IMR-90 (cell line): ENCODE results near the gene ZSWIM8. TPM values are rescaled to one million over a fixed set of nuclear protein-coding genes. Genes with fewer than 3 reads are reported as not detected.

ENCODE experiments used
- ATAC-seq: fragments of 200-7000 bp; cut with Tn5 transposase; 2 replicates; pipeline ENCODE4 v1.9.1; 2020; ENCODE audit warnings: low read depth, mild to moderate bottlenecking, moderate library complexity
- BruUV-seq: library from RNA; stranded (reverse); fragments of 400-500 nt; replicated peaks from 2 replicates; lab custom pipeline; 2021; lab: Mats Ljungman, UMichigan
- CTCF ChIA-PET: fragments of 300-600 bp; formaldehyde crosslinking; extraction: SDS; loops from one replicate; lab custom pipeline; 2021; ENCODE audit warnings: antibody characterized with exemption; lab: Yijun Ruan, JAX
- POLR2A ChIA-PET: fragments of 300-600 bp; sonication (Branson Sonifier 250); formaldehyde crosslinking; loops from one replicate; lab custom pipeline; 2022; ENCODE audit warnings: antibody characterized with exemption; ENCODE audit not compliant: unreplicated experiment; lab: Charles Lee
- DNase-seq: peaks from one replicate; pipeline ENCODE4 v3.0.0; 2013
- H2AFZ ChIP-seq: replicated peaks from 2 replicates; pipeline ENCODE3; 2013; ENCODE audit warnings: low read length, mild to moderate bottlenecking; ENCODE audit not compliant: poor library complexity
- H2AK5ac ChIP-seq: 2 replicates; pipeline ENCODE4 v1.6.1; 2013; ENCODE audit warnings: low read depth, low read length, inconsistent platforms
- H2AK9ac ChIP-seq: replicated peaks from 2 replicates; pipeline ENCODE3; 2013; ENCODE audit warnings: mild to moderate bottlenecking, low read depth, low read length, moderate library complexity; ENCODE audit not compliant: poor library complexity
- H2BK120ac ChIP-seq: 2 replicates; pipeline ENCODE4 v1.6.1; 2013; ENCODE audit warnings: low read depth, low read length, inconsistent platforms
- H2BK15ac ChIP-seq: 3 replicates; pipeline ENCODE4 v1.6.1; 2013; ENCODE audit warnings: low read depth, low read length, inconsistent platforms
- H2BK20ac ChIP-seq: 2 replicates; pipeline ENCODE4 v1.6.1; 2013; ENCODE audit warnings: low read depth, mild to moderate bottlenecking, inconsistent platforms, low read length, moderate library complexity
- H2BK5ac ChIP-seq: 2 replicates; pipeline ENCODE4 v1.6.1; 2013; ENCODE audit warnings: mild to moderate bottlenecking, low read depth, low read length, inconsistent platforms; ENCODE audit not compliant: poor library complexity, severe bottlenecking
- H3K14ac ChIP-seq: replicated peaks from 2 replicates; pipeline ENCODE4 v1.6.1; 2013; ENCODE audit warnings: low read depth, low read length, inconsistent platforms
- H3K18ac ChIP-seq: 2 replicates; pipeline ENCODE4 v1.6.1; 2013; ENCODE audit warnings: low read depth, low read length, control low read depth
- H3K23ac ChIP-seq: 2 replicates; pipeline ENCODE4 v1.6.1; 2013; ENCODE audit warnings: low read depth, low read length, inconsistent platforms
- H3K27ac ChIP-seq: 2 replicates; pipeline ENCODE4 v1.5.1; 2013; ENCODE audit warnings: mild to moderate bottlenecking, control low read depth, low read length; ENCODE audit not compliant: insufficient read depth
- H3K27me3 ChIP-seq: 2 replicates; pipeline ENCODE4 v1.6.1; 2013; ENCODE audit warnings: low read length; ENCODE audit not compliant: control insufficient read depth, insufficient read depth
- H3K36me3 ChIP-seq: 2 replicates; pipeline ENCODE4 v1.6.1; 2013; ENCODE audit warnings: low read length, mixed read lengths; ENCODE audit not compliant: control insufficient read depth, insufficient read depth
- H3K4ac ChIP-seq: 2 replicates; pipeline ENCODE4 v1.6.1; 2013; ENCODE audit warnings: low read depth, low read length, inconsistent platforms
- H3K4me1 ChIP-seq: 2 replicates; pipeline ENCODE4 v1.6.1; 2013; ENCODE audit warnings: low read length, mixed read lengths; ENCODE audit not compliant: control insufficient read depth, insufficient read depth
- H3K4me2 ChIP-seq: 2 replicates; pipeline ENCODE4 v1.6.1; 2013; ENCODE audit warnings: low read depth, mild to moderate bottlenecking, control low read depth, low read length, moderate library complexity
- H3K4me3 ChIP-seq: 2 replicates; pipeline ENCODE4 v1.5.1; 2013; ENCODE audit warnings: low read depth, mild to moderate bottlenecking, control low read depth, low read length, moderate library complexity; ENCODE audit not compliant: insufficient read depth
- H3K56ac ChIP-seq: 2 replicates; pipeline ENCODE4 v1.6.1; 2013; ENCODE audit warnings: low read length, inconsistent platforms; ENCODE audit not compliant: insufficient read depth; ENCODE audit errors: extremely low read depth
- H3K79me1 ChIP-seq, 2 experiments: 2 replicates each; pipeline ENCODE4 v1.6.1; 2013; ENCODE audit warnings: low read length in 2 of 2, inconsistent platforms in 1 of 2, low read depth in 1 of 2
- H3K9ac ChIP-seq: 2 replicates; pipeline ENCODE4 v1.6.1; 2013; ENCODE audit warnings: low read depth, low read length, control low read depth
- H3K9me1 ChIP-seq: 2 replicates; pipeline ENCODE4 v1.6.1; 2013; ENCODE audit warnings: low read length, inconsistent platforms; ENCODE audit not compliant: insufficient read depth
- H3K9me3 ChIP-seq: 2 replicates; pipeline ENCODE4 v1.6.1; 2013; ENCODE audit warnings: low read length; ENCODE audit not compliant: control insufficient read depth, insufficient read depth
- H4K20me1 ChIP-seq: 2 replicates; pipeline ENCODE4 v1.6.1; 2013; ENCODE audit warnings: low read length, inconsistent platforms; ENCODE audit not compliant: insufficient read depth
- H4K5ac ChIP-seq: 2 replicates; pipeline ENCODE4 v1.6.1; 2013; ENCODE audit warnings: mild to moderate bottlenecking, low read depth, low read length, control low read depth
- H4K8ac ChIP-seq, 2 experiments: 2 replicates each; pipeline ENCODE4 v1.6.1; 2013; ENCODE audit warnings: low read depth in 2 of 2, low read length in 2 of 2, control low read depth in 1 of 2, inconsistent platforms in 1 of 2
- H4K91ac ChIP-seq: 2 replicates; pipeline ENCODE4 v1.6.1; 2013; ENCODE audit warnings: low read depth, low read length, inconsistent platforms; ENCODE audit not compliant: insufficient read depth
- BHLHE40 ChIP-seq: fragments of 150-350 bp; IDR thresholded peaks from 2 replicates; pipeline ENCODE4 v1.6.1; 2016; ENCODE audit warnings: mild to moderate bottlenecking, low read depth, low read length
- MAFK ChIP-seq: IDR thresholded peaks from 2 replicates; pipeline ENCODE4 v1.6.1; 2012; ENCODE audit warnings: low read depth, low read length, improper control_type of control experiment
- RFX5 ChIP-seq: IDR thresholded peaks from 2 replicates; pipeline ENCODE4 v1.8.0; 2012; ENCODE audit warnings: low read depth, mild to moderate bottlenecking, low read length, moderate library complexity
- USF2 ChIP-seq: fragments of 150-350 bp; IDR thresholded peaks from 2 replicates; pipeline ENCODE4 v1.6.1; 2017; ENCODE audit warnings: mild to moderate bottlenecking, antibody characterized with exemption, low read length, low read depth
- WGBS, 2 experiments: methylation state at CpG; one replicate each; pipeline versions ENCODE4 v1.1.5 to v1.1.7; 2013; ENCODE audit warnings: missing lambda C conversion rate in 2 of 2; ENCODE audit not compliant: insufficient read length in 1 of 2; ENCODE audit errors: extremely low coverage in 2 of 2; 5-methylcytosine and 5-hydroxymethylcytosine counted together
- dilution Hi-C: fragments of 300-500 bp; cut with HindIII; formaldehyde crosslinking; loops from one replicate; pipeline ENCODE4 v1.14.3; 2018; ENCODE audit warnings: low sequenced_read_pairs; ENCODE audit not compliant: unreplicated experiment
- in situ Hi-C: fragments of 300-500 bp; cut with MboI; formaldehyde crosslinking; loops from 3 replicates; pipeline ENCODE4 v1.14.3; 2019; ENCODE audit warnings: low sequenced_read_pairs, inconsistent platforms, mixed read lengths
- intact Hi-C: fragments of 100-400 bp; cut with micrococcal nuclease; formaldehyde crosslinking; loops from 2 replicates; pipeline ENCODE4 v1.10.0; 2022
- polyA plus RNA-seq, 3 experiments: library from polyadenylated mRNA; depleted of rRNA; stranded (reverse); fragments of >200 nt; gene quantifications; 2 replicates each; pipeline ENCODE4 v1.2.3, GENCODE V29; 2012; ENCODE audit warnings: low replicate concordance in 1 of 3
- total RNA-seq: library from RNA; depleted of rRNA; stranded (reverse); fragments of >200 nt; gene quantifications from 2 replicates; pipeline ENCODE4 v1.2.3, GENCODE V29; 2012

The ZSWIM8 gene
- total and polyA plus RNA-seq, 2 of the 4 experiments (the other 2 are of a cell fraction) = 16.8 to 103 TPM

GRCh38 chr10:73771722-73772280 lies 13.6 kb upstream of the ZSWIM8 start:
- Histone ChIP-seq H3K79me1 (peaks cover 4 to 56% of the 10 kb centered on the region in 2 experiments; a peak in 3 of 4 replicates), H3K9ac (peak overlapping the region; percentile 96), H3K4me1 (peaks cover 7% of the 10 kb centered on the region), H2BK5ac (peak overlapping the region; percentile 94), H4K91ac (peak overlapping the region; percentile 70), H3K18ac (0 out of 2 replicates have a peak overlapping the region, but pooled peaks have one; percentile 10), H3K9me1 (peaks cover 10% of the 10 kb centered on the region; the same call in 1 of the 2 replicates), H3K23ac (peak overlapping the region; percentile 78; the same call in 1 of the 2 replicates), H3K9me3 (no peaks in the 10 kb centered on the region), H3K4me2 (peak overlapping the region; percentile 56), H3K56ac (peak overlapping the region; percentile 58; the same call in 1 of the 2 replicates), H2AK5ac (peak overlapping the region; percentile 91), H2BK20ac (no peak overlapping the region), H2AK9ac (peak overlapping the region; percentile 99), H3K27me3 (no peaks in the 10 kb centered on the region), H4K5ac (peak overlapping the region; percentile 76), H3K4ac (peak overlapping the region; percentile 94), H3K36me3 (peaks cover 54% of the 10 kb centered on the region), H2BK15ac (0 out of 3 replicates have a peak overlapping the region, but pooled peaks have one; percentile 18), H2BK120ac (peak overlapping the region; percentile 57; the same call in 1 of the 2 replicates), H3K4me3 (peak overlapping the region; percentile 72), H3K27ac (peak overlapping the region; percentile 91), H4K20me1 (peaks cover 25% of the 10 kb centered on the region), H3K14ac (peak overlapping the region; percentile 96), H4K8ac (peak overlapping the region; percentile 68 to 74), H2AFZ (peak overlapping the region; percentile 99)
- WGBS, 2 experiments = no CpG with 5 or more reads among the region's 17 CpGs
- DNase-seq = peak; percentile 73
- in situ Hi-C loops (no loop called here), dilution Hi-C loops (no loop called here), intact Hi-C loops (loop anchor here (1.0 kb wide), 1 partner anchor 28 kb away; the partner anchor contains the start of gene SEC24C)
- peak; percentile 10 for ATAC-seq
- TF ChIP-seq BHLHE40 (peak; percentile 7; the same call in 1 of the 2 replicates), USF2 (peak; percentile 66), MAFK (no peak), RFX5 (no peak)
- no TSS peak for BruUV-seq
- ChIA-PET POLR2A (interaction anchor here (0.9 kb wide), 1 partner anchor 14 kb away, joined by 4 read pairs; no protein-coding TSS in a partner anchor), CTCF (no interaction called here)
